ENCODE data around the gene XYLT1. TPM values are rescaled to one million over a fixed set of nuclear protein-coding genes. Genes with fewer than 3 reads are reported as not detected.

XYLT1 gene
- total RNA-seq, 2 experiments from 2014 or later = 5.1 to 6.2 TPM

GRCh38 chr16:17076092-17076754 lies 394.5 kb downstream of the XYLT1 start:
- intact Hi-C loops (cut with DNase I, micrococcal nuclease) = no loop called here
- ChIA-PET CTCF (interaction anchor here (0.6 kb wide), 1 partner anchor 296 kb away, joined by 4 read pairs; no protein-coding TSS in a partner anchor), POLR2A (no interaction called here)

DNA sequence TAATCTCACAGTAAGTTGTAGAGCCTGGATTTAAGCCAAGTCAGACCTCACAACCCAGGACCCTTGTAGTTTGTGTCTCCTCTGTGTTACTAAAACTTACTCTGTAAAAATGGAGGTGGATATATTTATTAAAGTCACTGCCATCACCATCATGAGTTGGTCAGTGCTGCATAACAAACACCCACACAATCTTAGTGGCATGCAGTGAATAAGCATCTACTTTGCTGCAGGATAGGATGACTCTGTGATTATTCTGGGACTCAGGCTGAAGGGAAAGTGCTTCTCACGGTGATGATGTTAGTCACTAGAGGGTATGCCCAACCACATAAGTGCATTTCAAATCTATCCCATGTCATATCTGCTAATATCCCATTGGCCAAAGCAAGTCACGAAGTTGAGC lies 398.7 kb downstream of the XYLT1 start:
- Mint-ChIP-seq H3K27me3 (no peaks in the 10 kb centered on the region), H3K4me1 (peaks cover 19% of the 10 kb centered on the region), H3K9me3 (ENCODE audit: low read depth) (no peaks in the 10 kb centered on the region), H3K36me3 (ENCODE audit: low read depth) (no peaks in the 10 kb centered on the region), H3K4me3 (no peak overlapping the region), H3K27ac (peak overlapping the region; percentile 76)
- intact Hi-C loops (cut with DNase I, micrococcal nuclease) = loop anchor here (5.0 kb wide), 2 partner anchors 60 to 1480 kb away; no protein-coding TSS in a partner anchor
- ChIA-PET POLR2A (no interaction called here), CTCF (no interaction called here)
- DNase-seq = no peak
- peak; percentile 28 for ATAC-seq

More at GRCh38 chr16:17076092-17076754, 394.5 kb downstream of the XYLT1 start:
- no peaks in the 10 kb centered on the region for H3K36me3 Mint-ChIP-seq (ENCODE audit: low read depth)
- DNase-seq = no peak
- ATAC-seq = no peak
- no peaks in the 10 kb centered on the region for H3K27me3 Mint-ChIP-seq
- H3K4me1 Mint-ChIP-seq = peaks cover 5% of the 10 kb centered on the region
- no peak overlapping the region for H3K4me3 Mint-ChIP-seq
- H3K9me3 Mint-ChIP-seq (ENCODE audit: low read depth) = no peaks in the 10 kb centered on the region
- no peak overlapping the region for H3K27ac Mint-ChIP-seq

DNA sequence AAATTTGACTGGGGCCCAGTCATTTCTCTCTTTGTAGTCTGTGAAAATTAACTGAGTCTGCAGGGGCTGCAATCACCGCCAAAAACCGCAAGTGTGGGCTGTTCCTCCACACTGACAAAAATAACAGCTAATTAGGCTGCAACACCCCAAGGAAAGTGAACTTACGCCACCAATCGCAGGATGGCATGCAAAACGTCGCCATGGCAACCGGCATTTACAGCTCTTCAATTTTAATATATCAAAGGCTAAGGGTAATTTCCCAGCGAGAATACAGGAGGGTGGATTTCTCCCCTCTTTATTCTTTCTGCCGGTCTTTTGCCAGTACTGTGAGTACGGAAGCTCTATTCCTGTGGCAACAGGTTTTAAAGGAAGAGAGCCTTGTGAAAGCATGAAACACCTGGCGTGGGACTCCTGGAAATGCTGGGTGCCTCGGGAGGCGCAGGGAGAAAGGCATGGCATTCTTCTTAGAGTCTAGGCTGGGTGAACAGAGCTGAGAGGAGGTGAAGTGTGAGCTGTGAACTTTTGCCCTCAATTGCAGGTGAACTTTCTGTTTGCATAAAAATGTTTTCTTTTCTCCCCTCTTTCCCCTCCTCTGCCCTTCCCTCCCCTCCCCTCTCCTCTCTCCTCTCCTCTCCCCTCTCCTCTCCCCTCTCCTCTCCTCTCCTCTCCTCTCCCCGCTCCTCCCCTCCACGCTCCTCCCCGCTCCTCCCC lies 399.7 kb downstream of the XYLT1 start:
- ChIA-PET CTCF (interaction anchor here (0.7 kb wide), 1 partner anchor 113 kb away, joined by 3 read pairs; no protein-coding TSS in a partner anchor), POLR2A (no interaction called here)
- intact Hi-C loops (cut with DNase I, micrococcal nuclease) = loop anchor here (1.0 to 5.0 kb wide), 4 partner anchors 44 to 1479 kb away; no protein-coding TSS in a partner anchor
- DNase-seq = peak; percentile 88
- H3K4me3 Mint-ChIP-seq = peak overlapping the region; percentile 68
- peak overlapping the region; percentile 72 for H3K27ac Mint-ChIP-seq
- peaks cover 19% of the 10 kb centered on the region for H3K4me1 Mint-ChIP-seq
- no peaks in the 10 kb centered on the region for H3K36me3 Mint-ChIP-seq (ENCODE audit: low read depth)
- H3K27me3 Mint-ChIP-seq = no peaks in the 10 kb centered on the region
- no peaks in the 10 kb centered on the region for H3K9me3 Mint-ChIP-seq (ENCODE audit: low read depth)
- ATAC-seq = peak; percentile 85

DNA sequence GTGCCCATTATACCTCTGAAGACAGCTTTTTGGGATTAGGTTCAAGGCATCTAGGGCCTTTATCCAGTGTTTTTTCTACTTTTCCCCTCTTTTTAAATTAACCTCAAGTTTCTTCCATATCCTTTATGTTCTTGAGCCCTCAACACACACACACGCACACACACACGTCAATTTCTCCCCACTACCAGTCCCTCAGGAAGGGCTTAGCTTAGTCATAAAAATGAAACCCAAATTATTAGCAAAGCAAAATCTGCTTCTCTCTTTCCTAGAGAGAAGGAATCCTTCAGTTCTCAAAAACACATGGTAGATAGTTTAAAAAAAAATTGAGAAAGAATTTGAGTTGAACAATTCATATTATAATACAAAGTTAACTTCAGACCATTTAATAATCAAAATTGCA lies 401.1 kb downstream of the XYLT1 start:
- intact Hi-C loops (cut with DNase I, micrococcal nuclease) = loop anchor here (1.0 to 5.0 kb wide), 4 partner anchors 42 to 1477 kb away; no protein-coding TSS in a partner anchor
- Mint-ChIP-seq H3K27ac (no peak overlapping the region), H3K4me1 (peaks cover 19% of the 10 kb centered on the region), H3K4me3 (no peak overlapping the region), H3K36me3 (ENCODE audit: low read depth) (no peaks in the 10 kb centered on the region), H3K27me3 (no peaks in the 10 kb centered on the region), H3K9me3 (ENCODE audit: low read depth) (no peaks in the 10 kb centered on the region)
- CTCF ChIA-PET = no interaction called here
- POLR2A ChIA-PET = no interaction called here
- DNase-seq (no peak), ATAC-seq (no peak)

- H3K9me3 Mint-ChIP-seq (ENCODE audit: low read depth) = no peaks in the 10 kb centered on the region
- DNase-seq (no peak), ATAC-seq (no peak)
- CTCF ChIA-PET = no interaction called here
- no peaks in the 10 kb centered on the region for H3K27me3 Mint-ChIP-seq
- POLR2A ChIA-PET = no interaction called here
- H3K36me3 Mint-ChIP-seq (ENCODE audit: low read depth) = no peaks in the 10 kb centered on the region
- intact Hi-C loops (cut with DNase I, micrococcal nuclease) = no loop called here
- no peak overlapping the region for H3K4me3 Mint-ChIP-seq
- H3K27ac Mint-ChIP-seq = no peak overlapping the region
- peaks cover 19% of the 10 kb centered on the region for H3K4me1 Mint-ChIP-seq
Observed at GRCh38 chr16:17068524-17068923, 402.2 kb downstream of the XYLT1 start.

DNA sequence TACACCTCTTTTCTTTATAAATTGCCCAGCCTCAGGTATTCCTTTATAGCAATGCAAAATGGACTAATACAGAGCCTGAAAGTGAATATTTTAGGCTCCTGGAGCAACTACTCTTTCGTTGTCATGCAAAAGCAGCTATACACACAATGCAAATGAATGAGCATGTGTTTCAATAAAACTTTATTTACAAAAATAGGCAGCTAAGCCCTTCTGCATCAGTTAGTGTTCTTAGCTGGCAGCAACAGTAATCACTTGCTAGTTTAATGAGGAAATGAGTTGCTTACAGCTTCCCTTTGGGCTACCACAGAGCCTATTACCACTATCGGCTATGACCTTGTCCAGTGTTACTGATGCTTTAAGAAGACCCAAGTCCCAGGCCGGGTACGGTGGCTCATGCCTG lies 402.9 kb downstream of the XYLT1 start:
- ChIA-PET POLR2A (interaction anchor here (0.6 kb wide), 1 partner anchor 12 kb away, joined by 3 read pairs; no protein-coding TSS in a partner anchor), CTCF (no interaction called here)
- DNase-seq = no peak
- no peak for ATAC-seq
- H3K4me3 Mint-ChIP-seq = no peak overlapping the region
- no peaks in the 10 kb centered on the region for H3K27me3 Mint-ChIP-seq
- intact Hi-C loops (cut with DNase I, micrococcal nuclease) = no loop called here
- H3K9me3 Mint-ChIP-seq (ENCODE audit: low read depth) = no peaks in the 10 kb centered on the region
- peaks cover 19% of the 10 kb centered on the region for H3K4me1 Mint-ChIP-seq
- H3K36me3 Mint-ChIP-seq (ENCODE audit: low read depth) = no peaks in the 10 kb centered on the region
- no peak overlapping the region for H3K27ac Mint-ChIP-seq

DNA sequence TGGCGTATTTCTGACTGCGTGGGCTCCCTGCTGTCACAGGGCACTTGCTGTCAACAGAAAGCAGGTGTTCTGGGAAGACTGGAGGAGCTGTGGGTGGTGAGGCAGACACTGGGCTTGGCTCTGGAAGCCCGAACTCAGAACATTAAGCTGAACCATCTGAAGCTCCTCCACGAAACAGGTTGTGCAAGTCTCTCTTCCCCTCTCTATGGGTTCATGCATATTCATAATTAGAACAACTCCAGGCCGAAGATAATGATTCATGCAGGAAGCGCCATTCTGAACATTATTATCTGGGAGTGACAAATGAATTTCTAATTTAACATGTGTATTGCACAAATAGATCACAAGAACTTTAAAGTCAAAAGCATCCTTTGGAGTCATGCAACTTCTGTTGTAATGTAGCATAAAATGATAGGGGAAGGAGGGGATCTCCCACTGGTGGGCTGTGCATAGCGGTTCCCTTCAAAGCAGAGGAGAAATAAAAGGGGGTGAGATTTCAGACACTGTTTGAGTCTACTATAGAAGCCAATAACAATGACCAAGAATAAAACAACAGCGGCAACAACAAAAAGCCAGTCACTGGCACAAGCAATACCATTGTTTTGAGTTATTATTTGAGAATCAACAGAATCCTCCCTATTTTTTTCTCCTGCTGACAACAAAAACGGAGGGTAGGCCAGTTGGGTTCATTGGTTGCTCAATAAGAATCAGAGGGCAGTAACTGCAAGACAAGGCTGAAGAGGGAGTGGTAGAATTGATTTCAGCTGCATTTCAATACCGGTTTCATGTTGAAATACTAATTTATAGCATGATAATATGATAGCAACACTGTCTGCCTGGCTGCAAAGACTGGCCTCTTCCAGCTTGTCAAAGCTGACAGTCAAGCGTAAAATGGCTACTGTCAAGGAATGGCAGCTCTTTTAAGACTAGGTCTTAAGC lies 407.3 kb downstream of the XYLT1 start:
- no peak for DNase-seq
- H3K4me3 Mint-ChIP-seq = no peak overlapping the region
- no peaks in the 10 kb centered on the region for H3K27me3 Mint-ChIP-seq
- peaks cover 6% of the 10 kb centered on the region for H3K4me1 Mint-ChIP-seq
- no peaks in the 10 kb centered on the region for H3K36me3 Mint-ChIP-seq (ENCODE audit: low read depth)
- CTCF ChIA-PET = no interaction called here
- H3K27ac Mint-ChIP-seq = no peak overlapping the region
- POLR2A ChIA-PET = no interaction called here
- intact Hi-C loops (cut with DNase I, micrococcal nuclease) = no loop called here
- no peaks in the 10 kb centered on the region for H3K9me3 Mint-ChIP-seq (ENCODE audit: low read depth)
- ATAC-seq = no peak

GRCh38 chr16:17062676-17063075 lies 408.1 kb downstream of the XYLT1 start:
- intact Hi-C loops (cut with DNase I, micrococcal nuclease) = no loop called here
- ATAC-seq (no peak), DNase-seq (no peak)
- ChIA-PET POLR2A (no interaction called here), CTCF (no interaction called here)
- Mint-ChIP-seq H3K4me3 (no peak overlapping the region), H3K27me3 (no peaks in the 10 kb centered on the region), H3K27ac (no peak overlapping the region), H3K9me3 (ENCODE audit: low read depth) (no peaks in the 10 kb centered on the region), H3K4me1 (peaks cover 6% of the 10 kb centered on the region), H3K36me3 (ENCODE audit: low read depth) (no peaks in the 10 kb centered on the region)

DNA sequence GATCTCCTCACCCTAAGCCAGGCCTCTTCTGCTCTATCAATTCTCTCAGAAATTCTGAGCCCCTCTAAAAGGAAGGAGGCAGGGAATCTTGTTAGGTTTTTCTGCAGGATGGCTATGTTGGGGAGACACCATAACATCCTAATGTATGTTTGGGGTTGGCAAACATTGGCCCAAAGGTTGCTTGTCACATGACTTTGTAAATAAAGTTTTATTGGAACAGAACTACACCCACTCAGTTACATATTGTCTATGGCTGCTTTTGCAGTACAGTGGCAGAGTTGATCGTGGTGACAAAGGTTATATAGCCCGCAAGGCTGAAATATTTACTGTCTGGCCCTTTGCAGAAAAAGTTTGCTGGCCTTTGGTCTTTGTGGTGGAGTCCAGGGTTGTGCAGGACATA lies 409.4 kb downstream of the XYLT1 start:
- peaks cover 6% of the 10 kb centered on the region for H3K4me1 Mint-ChIP-seq
- ATAC-seq = no peak
- ChIA-PET CTCF (no interaction called here), POLR2A (no interaction called here)
- H3K27ac Mint-ChIP-seq = no peak overlapping the region
- H3K4me3 Mint-ChIP-seq = no peak overlapping the region
- no peak for DNase-seq
- H3K27me3 Mint-ChIP-seq = no peaks in the 10 kb centered on the region
- H3K9me3 Mint-ChIP-seq (ENCODE audit: low read depth) = no peaks in the 10 kb centered on the region
- H3K36me3 Mint-ChIP-seq (ENCODE audit: low read depth) = no peaks in the 10 kb centered on the region
- intact Hi-C loops (cut with DNase I, micrococcal nuclease) = no loop called here

- Mint-ChIP-seq H3K4me3 (no peak overlapping the region), H3K4me1 (peaks cover 6% of the 10 kb centered on the region), H3K27me3 (no peaks in the 10 kb centered on the region), H3K36me3 (ENCODE audit: low read depth) (no peaks in the 10 kb centered on the region), H3K27ac (no peak overlapping the region), H3K9me3 (ENCODE audit: low read depth) (peaks cover 2% of the 10 kb centered on the region)
- DNase-seq (no peak), ATAC-seq (no peak)
- CTCF ChIA-PET = interaction anchor here (0.7 kb wide), 1 partner anchor 43 kb away, joined by 3 read pairs; no protein-coding TSS in a partner anchor
- POLR2A ChIA-PET = no interaction called here
- intact Hi-C loops (cut with DNase I, micrococcal nuclease) = no loop called here
Observed at GRCh38 chr16:17058471-17058870, 412.3 kb downstream of the XYLT1 start.

DNA sequence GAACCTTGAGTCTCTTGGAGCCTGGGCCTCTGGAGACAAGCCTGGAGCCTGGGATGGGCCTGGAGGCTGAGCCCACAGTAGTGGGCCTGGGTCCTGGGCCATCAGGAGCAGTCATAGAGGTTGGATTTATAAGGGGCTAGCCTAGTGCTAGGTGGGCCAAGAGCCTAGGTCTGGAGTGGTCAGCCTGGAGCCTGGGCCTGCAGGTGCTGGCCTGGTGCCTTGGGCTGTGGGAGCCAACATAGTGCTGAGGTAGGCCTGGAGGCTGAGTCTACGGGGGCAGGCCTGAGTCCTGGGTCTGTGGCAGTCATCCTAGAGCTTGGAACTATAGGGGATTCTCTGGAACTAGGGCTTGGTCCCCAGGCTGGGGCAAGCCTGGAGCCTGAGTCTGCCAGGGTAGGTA lies 414.1 kb downstream of the XYLT1 start:
- DNase-seq (no peak), ATAC-seq (no peak)
- CTCF ChIA-PET = no interaction called here

More for the DNA sequence above, 414.1 kb downstream of the XYLT1 start:
- no peaks in the 10 kb centered on the region for H3K36me3 Mint-ChIP-seq (ENCODE audit: low read depth)
- H3K9me3 Mint-ChIP-seq (ENCODE audit: low read depth) = peaks cover 16% of the 10 kb centered on the region
- intact Hi-C loops (cut with DNase I, micrococcal nuclease) = no loop called here
- H3K4me3 Mint-ChIP-seq = no peak overlapping the region
- H3K4me1 Mint-ChIP-seq = peaks cover 6% of the 10 kb centered on the region
- no peak overlapping the region for H3K27ac Mint-ChIP-seq
- POLR2A ChIA-PET = no interaction called here
- H3K27me3 Mint-ChIP-seq = no peaks in the 10 kb centered on the region
